ENCODE data around the gene C20orf144.

GRCh38 chr20:33668466-33669155, 6.5 kb downstream of the C20orf144 start:
- no peak for TF ChIP-seq CTCF (IDR thresholded peaks at IDR 0.05; ENCODE audit: low read length)
- no peak for TF ChIP-seq EZH2 (optimal IDR thresholded peaks at IDR 0.05; ENCODE audit: low read depth, low read length)
